Measurements from ENCODE around the gene POLN.
"Not testable (repeated sequence)": the region's sequence is repeated elsewhere in the genome, so short reads cannot be mapped to it uniquely, and the experiment has no call there.

POLN gene

GRCh38 chr4:2175990-2176698, 65.8 kb downstream of the POLN start:
- FAIRE-seq = no peak
- no peak for DNase-seq (ENCODE audit: extremely low spot score, insufficient read length, low read depth)

- DNase-seq (ENCODE audit: extremely low spot score, insufficient read length, low read depth) (no peak), FAIRE-seq (no peak)
Observed at GRCh38 chr4:2174061-2174460, 67.9 kb downstream of the POLN start.

GRCh38 chr4:2172627-2173231, 69.2 kb downstream of the POLN start:
- no peak for DNase-seq (ENCODE audit: extremely low spot score, insufficient read length, low read depth)
- no peak for FAIRE-seq

GRCh38 chr4:2172161-2172560, 69.8 kb downstream of the POLN start:
- FAIRE-seq (no peak), DNase-seq (ENCODE audit: extremely low spot score, insufficient read length, low read depth) (no peak)

- DNase-seq (ENCODE audit: extremely low spot score, insufficient read length, low read depth) (no peak), FAIRE-seq (no peak)
Observed at GRCh38 chr4:2168469-2169319, 73.2 kb downstream of the POLN start.

GRCh38 chr4:2166253-2166652, 75.7 kb downstream of the POLN start:
- no peak for DNase-seq (ENCODE audit: extremely low spot score, insufficient read length, low read depth)
- no peak for FAIRE-seq

GRCh38 chr4:2165391-2165790, 76.5 kb downstream of the POLN start:
- FAIRE-seq = no peak
- DNase-seq (ENCODE audit: extremely low spot score, insufficient read length, low read depth) = no peak

- FAIRE-seq (no peak), DNase-seq (ENCODE audit: extremely low spot score, insufficient read length, low read depth) (no peak)
Observed at GRCh38 chr4:2163311-2163821, 78.6 kb downstream of the POLN start.

- DNase-seq (ENCODE audit: extremely low spot score, insufficient read length, low read depth); FAIRE-seq: not testable (repeated sequence)
Observed at GRCh38 chr4:2161092-2161703, 80.7 kb downstream of the POLN start.

GRCh38 chr4:2159931-2160330, 82.0 kb downstream of the POLN start:
- DNase-seq (ENCODE audit: extremely low spot score, insufficient read length, low read depth) (no peak), FAIRE-seq (no peak)

- DNase-seq (ENCODE audit: extremely low spot score, insufficient read length, low read depth) = no peak
- no peak for FAIRE-seq
Observed at GRCh38 chr4:2155246-2155645, 86.7 kb downstream of the POLN start.

GRCh38 chr4:2154215-2154740, 87.6 kb downstream of the POLN start:
- FAIRE-seq (no peak), DNase-seq (ENCODE audit: extremely low spot score, insufficient read length, low read depth) (no peak)

GRCh38 chr4:2151544-2151943, 90.4 kb downstream of the POLN start:
- no peak for DNase-seq (ENCODE audit: extremely low spot score, insufficient read length, low read depth)
- FAIRE-seq = no peak

- DNase-seq (ENCODE audit: extremely low spot score, insufficient read length, low read depth) (no peak), FAIRE-seq (no peak)
Observed at GRCh38 chr4:2150076-2150475, 91.8 kb downstream of the POLN start.

- no peak for DNase-seq (ENCODE audit: extremely low spot score, insufficient read length, low read depth)
Observed at GRCh38 chr4:2142630-2143427, 99.1 kb downstream of the POLN start.

GRCh38 chr4:2141762-2142451, 100.0 kb downstream of the POLN start:
- DNase-seq (ENCODE audit: extremely low spot score, insufficient read length, low read depth) = no peak
- no peak for FAIRE-seq

More at GRCh38 chr4:2142630-2143427, 99.1 kb downstream of the POLN start:
- no peak for FAIRE-seq

- no peak for DNase-seq (ENCODE audit: extremely low spot score, insufficient read length, low read depth)
- FAIRE-seq = no peak
Observed at GRCh38 chr4:2141022-2141761, 100.7 kb downstream of the POLN start.

- no peak for FAIRE-seq
- no peak for DNase-seq (ENCODE audit: extremely low spot score, insufficient read length, low read depth)
Observed at GRCh38 chr4:2138846-2139500, 102.9 kb downstream of the POLN start.
